ENCODE results near the gene SCN4B. TPM values are rescaled to one million over a fixed set of nuclear protein-coding genes. Genes with fewer than 3 reads are reported as not detected.

The SCN4B gene
- total and polyA plus RNA-seq, 12 donors, result 0.17 to 16.9 (median 4.6) TPM

DNA sequence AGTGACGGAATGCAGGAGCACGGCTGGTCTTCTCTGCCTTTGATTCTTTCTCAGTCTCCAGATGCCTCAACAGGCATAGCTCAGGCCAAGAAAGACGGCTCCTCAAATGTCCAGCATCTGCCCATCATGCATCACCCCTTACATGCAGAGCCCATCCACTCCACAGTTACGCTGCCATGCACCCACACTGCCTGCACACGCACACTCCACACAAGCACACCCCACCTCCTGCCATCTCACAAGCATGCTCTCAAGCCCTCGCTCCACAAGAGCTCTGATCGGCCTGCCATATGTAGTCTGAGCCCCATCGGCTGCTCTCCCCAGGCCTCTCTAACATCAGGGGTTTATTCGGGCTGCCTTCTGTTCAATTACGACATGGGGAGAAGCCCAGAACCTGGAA is 18.8 kb downstream of the SCN4B start:
- Histone ChIP-seq H3K27me3 (no peaks in the 10 kb centered on the region), H3K36me3 (replicated peaks in 1 of 2) (no peaks in the 10 kb centered on the region), H3K4me3 (no peak overlapping the region), H3K4me1 (replicated peaks in 1 of 2) (peaks cover 0 to 10% of the 10 kb centered on the region in 2 donors), H3K9me3 (replicated peaks in 1 of 3) (no peaks in the 10 kb centered on the region), H3K27ac (no peak overlapping the region)
- intact Hi-C loops (cut with DNase I), result no loop called here
- TF ChIP-seq, protein P1, sequence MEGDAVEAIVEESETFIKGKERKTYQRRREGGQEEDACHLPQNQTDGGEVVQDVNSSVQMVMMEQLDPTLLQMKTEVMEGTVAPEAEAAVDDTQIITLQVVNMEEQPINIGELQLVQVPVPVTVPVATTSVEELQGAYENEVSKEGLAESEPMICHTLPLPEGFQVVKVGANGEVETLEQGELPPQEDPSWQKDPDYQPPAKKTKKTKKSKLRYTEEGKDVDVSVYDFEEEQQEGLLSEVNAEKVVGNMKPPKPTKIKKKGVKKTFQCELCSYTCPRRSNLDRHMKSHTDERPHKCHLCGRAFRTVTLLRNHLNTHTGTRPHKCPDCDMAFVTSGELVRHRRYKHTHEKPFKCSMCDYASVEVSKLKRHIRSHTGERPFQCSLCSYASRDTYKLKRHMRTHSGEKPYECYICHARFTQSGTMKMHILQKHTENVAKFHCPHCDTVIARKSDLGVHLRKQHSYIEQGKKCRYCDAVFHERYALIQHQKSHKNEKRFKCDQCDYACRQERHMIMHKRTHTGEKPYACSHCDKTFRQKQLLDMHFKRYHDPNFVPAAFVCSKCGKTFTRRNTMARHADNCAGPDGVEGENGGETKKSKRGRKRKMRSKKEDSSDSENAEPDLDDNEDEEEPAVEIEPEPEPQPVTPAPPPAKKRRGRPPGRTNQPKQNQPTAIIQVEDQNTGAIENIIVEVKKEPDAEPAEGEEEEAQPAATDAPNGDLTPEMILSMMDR (IDR thresholded peaks at IDR 0.05), result no peak
- TF ChIP-seq POLR2A (IDR thresholded peaks at IDR 0.05), result no peak
- no peak for DNase-seq
- WGBS, 4 donors, result 79 to 88% (median 84%) methylated on average over 10 of the region's 10 CpGs

DNA sequence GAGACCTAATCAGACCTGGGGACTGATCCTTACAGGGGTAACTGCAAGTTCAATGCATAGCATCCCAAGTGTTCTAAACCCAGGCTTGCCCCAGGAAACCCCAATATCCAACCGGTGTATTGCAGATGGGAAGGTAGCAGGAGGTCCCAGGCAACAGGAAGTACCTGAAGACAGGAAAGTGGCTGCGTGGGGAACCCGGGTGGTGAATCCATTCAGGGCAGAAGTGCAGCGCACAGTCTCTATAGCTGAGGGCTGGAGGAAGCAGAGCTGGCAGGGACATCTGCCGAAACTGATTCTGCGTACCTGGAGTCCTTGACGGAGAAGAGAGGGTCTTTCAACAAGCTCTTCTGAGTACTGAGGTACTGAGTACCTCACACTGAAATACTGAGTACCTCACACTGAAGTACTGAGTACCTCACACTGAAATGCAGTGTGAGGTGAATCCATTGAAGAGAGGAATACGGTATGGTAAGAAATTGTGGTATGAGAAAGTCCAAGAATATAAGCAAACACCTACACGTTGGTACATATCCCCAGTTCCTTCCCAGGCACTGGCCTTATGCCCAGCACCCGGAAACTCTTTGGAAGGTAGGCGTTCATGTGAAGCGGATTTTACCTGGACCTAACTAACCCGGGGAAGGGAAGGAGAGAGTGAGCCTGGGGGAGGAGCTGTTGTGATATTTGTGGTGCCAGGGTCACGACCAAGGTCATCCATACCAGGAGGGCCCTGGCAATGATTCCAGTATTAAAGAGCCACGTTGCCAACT is 20.1 kb downstream of the SCN4B start:
- Histone ChIP-seq H3K4me1 (replicated peaks in 1 of 2) (peaks cover 0 to 10% of the 10 kb centered on the region in 2 donors), H3K36me3 (replicated peaks in 1 of 2) (no peaks in the 10 kb centered on the region), H3K27ac (no peak overlapping the region), H3K27me3 (no peaks in the 10 kb centered on the region), H3K4me3 (no peak overlapping the region), H3K9me3 (replicated peaks in 1 of 3) (no peaks in the 10 kb centered on the region)
- intact Hi-C loops (cut with DNase I), result no loop called here
- DNase-seq, result no peak
- WGBS, 4 donors, result 76 to 84% (median 79%) methylated on average over 15 of the region's 15 CpGs
- TF ChIP-seq, protein P1 (IDR thresholded peaks at IDR 0.05), result no peak
- TF ChIP-seq POLR2A (IDR thresholded peaks at IDR 0.05), result no peak

DNA sequence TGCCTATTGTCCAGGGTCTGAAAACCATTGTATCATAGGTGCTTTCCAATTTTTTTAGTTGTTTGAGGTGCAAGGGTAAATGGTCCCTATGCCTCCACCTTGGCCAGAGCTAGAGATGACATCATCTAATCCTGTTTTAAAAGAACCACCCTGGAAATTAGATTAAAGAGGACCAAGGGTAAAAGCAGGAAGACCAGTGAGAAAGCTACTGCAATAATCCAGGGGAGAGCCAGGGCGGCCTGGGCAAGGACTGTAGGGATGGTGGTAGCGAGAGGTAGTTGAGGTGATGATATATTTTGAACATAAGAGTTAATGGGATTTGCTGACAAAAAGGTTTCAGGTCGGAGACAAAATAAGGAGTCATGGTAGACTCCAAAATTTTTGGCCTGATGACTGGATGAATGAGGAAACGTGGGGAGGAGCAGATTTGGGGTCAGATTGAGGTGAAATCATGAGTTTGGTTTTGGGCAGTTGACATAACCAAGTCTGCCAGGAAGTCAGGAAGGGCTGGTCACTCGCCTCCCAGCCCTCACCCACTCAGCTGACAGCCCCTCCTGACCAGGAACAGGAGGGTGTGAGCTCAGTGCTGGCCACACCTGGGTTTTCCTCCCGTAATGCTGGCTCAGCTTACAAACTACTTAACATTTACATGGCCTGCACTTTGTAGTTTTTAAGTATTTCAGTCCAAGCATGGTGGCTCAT is 23.0 kb downstream of the SCN4B start:
- DNase-seq, result no peak
- H3K36me3 ChIP-seq (replicated peaks in 1 of 2), result no peaks in the 10 kb centered on the region
- 70 to 80% (median 75%) methylated on average over 6 of the region's 6 CpGs for WGBS, 4 donors
- TF ChIP-seq POLR2A (IDR thresholded peaks at IDR 0.05), result no peak
- TF ChIP-seq, protein P1 (IDR thresholded peaks at IDR 0.05), result no peak
- no peaks in the 10 kb centered on the region for H3K27me3 ChIP-seq
- H3K4me1 ChIP-seq (replicated peaks in 1 of 2), result peaks cover 0 to 10% of the 10 kb centered on the region in 2 donors
- intact Hi-C loops (cut with DNase I), result no loop called here
- no peak overlapping the region for H3K27ac ChIP-seq
- no peaks in the 10 kb centered on the region for H3K9me3 ChIP-seq (replicated peaks in 1 of 3)
- no peak overlapping the region for H3K4me3 ChIP-seq

DNA sequence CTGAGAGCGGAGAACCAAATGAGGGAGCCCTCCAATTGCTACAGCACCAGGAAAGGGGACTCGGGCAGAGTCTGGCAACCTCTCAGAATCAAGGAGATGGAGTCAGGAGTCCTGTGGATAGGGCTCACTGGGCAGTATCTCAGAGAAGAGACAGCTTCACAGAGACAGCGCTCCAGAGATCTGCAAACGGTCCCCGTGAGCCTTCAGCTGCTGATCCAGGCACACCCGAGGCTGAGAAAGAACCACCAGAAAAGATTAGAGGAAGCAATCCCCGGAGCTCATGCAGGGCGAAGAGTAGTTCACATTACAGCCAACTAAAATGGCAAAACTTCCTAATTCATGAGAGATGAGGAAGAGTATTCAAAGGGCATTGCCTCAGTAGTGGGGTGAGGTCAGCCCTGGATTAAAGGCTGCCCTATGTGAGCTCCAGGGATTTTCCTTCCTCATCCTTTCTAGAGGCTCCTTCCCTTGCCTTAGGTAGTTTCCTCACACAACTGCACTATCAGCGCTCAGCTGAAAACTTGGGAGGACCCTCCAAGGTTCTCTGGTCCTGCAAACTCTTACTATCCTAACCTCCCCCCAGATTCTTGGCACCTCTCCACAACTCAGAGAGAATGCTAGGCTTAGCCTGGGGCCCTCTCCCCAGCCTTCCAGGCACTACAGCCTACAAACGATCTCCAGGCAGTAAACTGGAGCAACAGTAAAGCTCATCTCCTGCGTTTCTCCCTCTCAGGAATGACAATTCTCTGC is 23.7 kb downstream of the SCN4B start:
- Histone ChIP-seq H3K36me3 (replicated peaks in 1 of 2) (no peaks in the 10 kb centered on the region), H3K4me3 (no peak overlapping the region), H3K4me1 (replicated peaks in 1 of 2) (peaks cover 0 to 10% of the 10 kb centered on the region in 2 donors), H3K27me3 (no peaks in the 10 kb centered on the region), H3K27ac (no peak overlapping the region), H3K9me3 (replicated peaks in 1 of 3) (no peaks in the 10 kb centered on the region)
- TF ChIP-seq, protein P1 (IDR thresholded peaks at IDR 0.05), result no peak
- no peak for TF ChIP-seq POLR2A (IDR thresholded peaks at IDR 0.05)
- 56 to 66% (median 61%) methylated on average over 11 of the region's 11 CpGs for WGBS, 4 donors
- intact Hi-C loops (cut with DNase I), result no loop called here
- DNase-seq, result no peak
